ENCODE results near the gene DBNL. TPM values are rescaled to one million over a fixed set of nuclear protein-coding genes. Genes with fewer than 3 reads are reported as not detected.

The DBNL gene
- total RNA-seq, 1 donor from 2014 or later = 62.8 TPM

GRCh38 chr7:44067064-44067951 lies 22.8 kb downstream of the DBNL start:
- no peaks in the 10 kb centered on the region for H3K36me3 Mint-ChIP-seq
- DNase-seq (ENCODE audit: extremely low spot score, unreplicated experiment) = no peak
- no peak for TF ChIP-seq CTCF (conservative IDR thresholded peaks at IDR 0.05)
- no peak overlapping the region for H3K4me3 Mint-ChIP-seq
- no peaks in the 10 kb centered on the region for H3K27me3 Mint-ChIP-seq
- H3K9me3 Mint-ChIP-seq = no peaks in the 10 kb centered on the region
- peaks cover 5% of the 10 kb centered on the region for H3K4me1 Mint-ChIP-seq (ENCODE audit: unreplicated experiment)
- peak overlapping the region; percentile 50 for H3K27ac Mint-ChIP-seq

- Mint-ChIP-seq H3K9me3 (no peaks in the 10 kb centered on the region), H3K36me3 (no peaks in the 10 kb centered on the region), H3K27me3 (no peaks in the 10 kb centered on the region), H3K27ac (peak overlapping the region; percentile 51), H3K4me3 (no peak overlapping the region), H3K4me1 (ENCODE audit: unreplicated experiment) (peaks cover 7% of the 10 kb centered on the region)
- no peak for DNase-seq (ENCODE audit: extremely low spot score, unreplicated experiment)
- TF ChIP-seq CTCF (conservative IDR thresholded peaks at IDR 0.05) = no peak
These were observed 23.6 kb downstream of the DBNL start for GRCh38 chr7:44068054-44068453.

GRCh38 chr7:44071726-44072363 lies 27.3 kb downstream of the DBNL start:
- H3K4me1 Mint-ChIP-seq (ENCODE audit: unreplicated experiment) = peaks cover 4% of the 10 kb centered on the region
- peak overlapping the region; percentile 64 for H3K27ac Mint-ChIP-seq
- no peaks in the 10 kb centered on the region for H3K27me3 Mint-ChIP-seq
- no peak for TF ChIP-seq CTCF (conservative IDR thresholded peaks at IDR 0.05)
- no peaks in the 10 kb centered on the region for H3K36me3 Mint-ChIP-seq
- DNase-seq (ENCODE audit: extremely low spot score, unreplicated experiment) = no peak
- no peak overlapping the region for H3K4me3 Mint-ChIP-seq
- H3K9me3 Mint-ChIP-seq = no peaks in the 10 kb centered on the region

GRCh38 chr7:44072364-44073231 lies 28.1 kb downstream of the DBNL start:
- Mint-ChIP-seq H3K4me1 (ENCODE audit: unreplicated experiment) (peaks cover 4% of the 10 kb centered on the region), H3K4me3 (no peak overlapping the region), H3K27me3 (no peaks in the 10 kb centered on the region), H3K36me3 (no peaks in the 10 kb centered on the region), H3K27ac (peak overlapping the region; percentile 64), H3K9me3 (no peaks in the 10 kb centered on the region)
- DNase-seq (ENCODE audit: extremely low spot score, unreplicated experiment) = no peak
- peak; percentile 77 for TF ChIP-seq CTCF (conservative IDR thresholded peaks at IDR 0.05)

- Mint-ChIP-seq H3K27me3 (no peaks in the 10 kb centered on the region), H3K4me1 (ENCODE audit: unreplicated experiment) (peaks cover 4% of the 10 kb centered on the region), H3K36me3 (no peaks in the 10 kb centered on the region), H3K27ac (no peak overlapping the region), H3K9me3 (no peaks in the 10 kb centered on the region), H3K4me3 (no peak overlapping the region)
- DNase-seq (ENCODE audit: extremely low spot score, unreplicated experiment) = no peak
- no peak for TF ChIP-seq CTCF (conservative IDR thresholded peaks at IDR 0.05)
These were observed 29.3 kb downstream of the DBNL start for GRCh38 chr7:44073664-44074348.

All from type B pancreatic cell (in vitro differentiated cells).